Measurements from ENCODE around the gene RTRAF. TPM values are rescaled to one million over a fixed set of nuclear protein-coding genes. Genes with fewer than 3 reads are reported as not detected.

The RTRAF gene
- total RNA-seq: 159 TPM
- long read RNA-seq, full-length matches to known transcripts: 101 of 107 reads
- long read RNA-seq, partial matches to known transcripts: 0 of 107 reads
- long read RNA-seq, other reads (novel, unspliced or antisense): 6 of 107 reads

DNA sequence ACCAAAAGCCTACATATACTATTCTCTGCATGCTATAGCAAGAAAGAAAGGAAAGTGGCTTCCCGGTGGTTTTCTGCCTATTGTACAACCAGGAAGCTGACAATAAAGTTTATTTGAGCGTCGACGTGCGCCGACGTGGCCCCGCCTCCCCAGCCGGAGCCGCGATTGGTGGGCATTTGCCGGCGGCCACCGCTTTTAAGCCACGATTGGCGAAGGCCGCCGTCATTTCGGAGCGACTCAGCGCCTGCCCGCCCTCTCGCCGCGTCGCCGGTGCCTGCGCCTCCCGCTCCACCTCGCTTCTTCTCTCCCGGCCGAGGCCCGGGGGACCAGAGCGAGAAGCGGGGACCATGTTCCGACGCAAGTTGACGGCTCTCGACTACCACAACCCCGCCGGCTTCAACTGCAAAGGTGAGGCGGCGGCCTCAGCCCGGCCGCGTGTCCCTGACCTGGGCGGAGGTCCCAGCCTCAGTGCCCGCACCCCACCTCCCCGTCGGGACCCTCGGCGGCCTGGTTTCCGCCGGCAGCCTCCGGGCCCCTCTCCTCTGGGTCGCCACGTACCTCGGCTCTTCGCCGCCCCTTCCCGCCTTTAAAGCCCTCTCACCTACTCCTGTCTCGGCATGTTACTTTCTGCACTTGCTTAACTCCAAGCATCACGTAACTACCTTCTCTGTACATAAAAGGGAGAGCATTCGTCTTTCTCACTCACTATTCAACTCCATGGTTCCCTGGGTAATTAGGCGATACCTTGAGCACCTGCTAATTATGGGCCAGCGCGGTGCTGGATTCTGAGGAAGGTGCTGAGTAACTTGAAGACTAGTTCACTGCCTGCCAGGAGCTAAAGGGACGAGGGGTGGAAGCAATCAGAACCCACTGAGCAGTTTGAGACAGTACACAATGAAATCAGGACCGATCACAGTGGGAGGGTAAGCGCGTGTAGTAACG lies at the start of gene RTRAF:
TSS of gene RTRAF (plus strand) at position 254 of the 942 bp plus-strand sequence. CDS start at position 348, 94 bp downstream.
- peak; percentile 98 for DNase-seq (ENCODE audit: low spot score)
- intact Hi-C loops (cut with DNase I): loop anchor here (10.0 kb wide), 1 partner anchor 705 kb away; no protein-coding TSS in a partner anchor

DNA sequence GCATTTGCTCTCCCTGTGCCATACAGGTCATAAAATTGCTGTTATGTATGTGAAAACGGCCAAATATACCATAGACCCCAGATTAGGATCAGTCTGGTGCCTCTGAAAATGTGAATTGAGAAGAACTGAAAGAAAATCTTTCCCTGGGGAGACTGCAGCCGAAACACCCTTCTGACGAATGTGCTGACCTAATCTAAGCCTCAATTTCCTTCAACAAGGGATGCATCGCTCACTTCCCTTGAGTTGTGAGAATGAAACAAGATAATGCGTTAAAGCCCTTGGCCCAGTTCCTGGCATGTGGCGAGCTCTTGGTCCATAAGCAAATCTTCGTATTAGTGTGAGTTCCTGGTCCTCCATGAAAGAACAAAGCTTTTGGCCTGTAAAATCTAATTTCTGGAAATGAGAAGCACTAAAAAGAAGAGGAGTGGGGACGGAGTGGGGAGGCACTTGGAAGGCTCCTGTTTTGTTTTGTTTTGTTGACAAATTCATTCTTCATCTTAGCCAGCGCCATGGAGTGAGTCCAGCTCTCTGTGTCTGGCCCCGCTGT lies 49.5 kb upstream of the RTRAF start:
- intact Hi-C loops (cut with DNase I): no loop called here
- no peak for DNase-seq (ENCODE audit: low spot score)

DNA sequence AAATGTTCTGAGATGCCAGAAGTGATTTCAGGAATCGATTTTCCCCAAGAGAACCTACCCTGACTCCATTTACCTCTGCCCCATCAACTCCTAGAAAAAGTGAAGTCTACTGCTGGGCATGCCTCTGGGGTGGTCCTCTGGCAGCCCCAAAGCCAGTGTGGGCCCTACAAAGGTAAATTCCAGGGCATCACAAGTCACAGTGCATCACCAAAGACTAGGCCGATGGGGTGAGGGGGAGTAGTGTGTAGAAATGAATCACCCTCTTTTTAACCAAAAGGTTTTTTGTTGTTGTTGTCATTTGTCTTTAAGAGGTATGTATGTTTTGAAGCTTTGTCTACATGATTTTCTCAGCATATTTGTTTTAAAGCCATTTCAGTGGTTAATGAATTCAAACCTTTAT lies 46.4 kb upstream of the RTRAF start:
- DNase-seq (ENCODE audit: low spot score): no peak
- intact Hi-C loops (cut with DNase I): no loop called here

DNA sequence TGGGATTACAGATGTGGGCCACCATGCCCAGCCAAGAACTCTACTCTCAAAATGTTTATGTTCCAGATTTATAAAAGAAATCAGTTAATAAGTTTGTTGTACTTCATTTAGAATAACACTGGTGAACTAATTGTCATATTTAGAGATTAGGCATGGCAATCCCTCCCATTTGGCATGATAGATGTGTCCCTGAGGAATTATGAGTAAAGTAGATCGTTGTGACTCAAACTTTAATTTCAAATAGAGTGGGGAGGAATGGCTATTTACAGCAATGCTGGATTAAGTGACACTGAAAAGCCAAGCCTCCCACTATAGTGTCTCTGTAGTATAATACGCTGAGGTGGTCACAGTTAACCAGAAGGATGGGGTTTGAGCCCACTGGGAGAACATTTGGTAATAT lies 39.3 kb upstream of the RTRAF start:
- DNase-seq (ENCODE audit: low spot score): no peak
- intact Hi-C loops (cut with DNase I): no loop called here

DNA sequence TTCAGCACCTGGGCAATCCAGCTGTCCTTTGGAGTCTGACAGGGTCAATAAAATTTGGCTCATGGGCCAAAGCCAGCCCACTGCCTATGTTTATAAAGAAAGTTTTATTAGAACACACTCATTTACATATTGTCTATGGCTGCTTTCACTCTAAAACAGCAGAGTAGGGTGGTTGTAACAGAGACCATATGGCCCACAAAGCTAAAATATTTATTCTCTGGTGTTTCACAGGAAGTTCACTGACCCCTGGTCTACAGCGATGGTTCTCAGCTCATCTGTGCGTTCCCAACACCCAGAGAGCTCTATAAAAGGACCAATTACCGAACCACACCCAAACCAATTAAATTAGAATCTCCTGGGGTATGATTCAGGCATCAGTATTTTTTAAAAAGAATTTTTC lies 37.7 kb upstream of the RTRAF start:
- DNase-seq (ENCODE audit: low spot score): no peak
- intact Hi-C loops (cut with DNase I): no loop called here

DNA sequence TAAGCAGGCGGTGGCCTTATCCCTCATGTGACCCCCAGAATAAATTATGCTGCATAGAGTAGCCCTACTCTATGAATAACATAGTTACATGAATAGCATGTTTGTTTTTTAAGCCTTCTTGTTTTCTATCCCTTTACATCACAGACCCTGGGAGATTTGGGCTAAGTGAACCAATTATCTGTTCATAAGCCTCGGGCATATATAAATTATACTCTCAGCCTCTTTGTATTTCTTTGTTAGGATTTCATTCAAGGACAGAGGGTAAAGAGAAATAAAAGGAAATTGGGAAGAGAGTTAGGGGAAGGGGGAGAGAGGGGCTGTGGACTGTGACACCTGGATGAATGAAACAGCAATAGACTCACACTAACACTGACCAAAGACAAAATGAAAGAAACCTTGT lies 35.3 kb upstream of the RTRAF start:
- no peak for DNase-seq (ENCODE audit: low spot score)
- intact Hi-C loops (cut with DNase I): no loop called here

DNA sequence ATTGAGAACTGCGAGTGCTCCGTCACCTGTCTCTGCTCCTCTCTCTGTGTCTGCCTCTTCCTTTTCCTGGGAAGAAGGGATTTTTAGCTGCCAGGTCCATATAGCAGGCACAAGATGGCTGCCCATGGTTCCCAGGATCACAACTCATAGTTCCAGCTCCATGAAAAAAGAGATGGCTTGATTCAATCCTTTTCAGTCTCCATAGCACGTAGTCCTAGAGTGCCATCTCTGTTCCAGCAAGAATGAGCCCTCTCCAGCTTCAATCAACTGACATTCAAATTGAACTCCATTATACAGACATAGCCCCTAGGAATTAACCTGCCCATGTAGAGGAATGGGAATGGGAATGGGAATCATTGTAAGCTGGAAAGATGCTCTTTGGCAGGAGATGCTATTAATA lies 34.7 kb upstream of the RTRAF start:
- intact Hi-C loops (cut with DNase I): no loop called here
- no peak for DNase-seq (ENCODE audit: low spot score)

DNA sequence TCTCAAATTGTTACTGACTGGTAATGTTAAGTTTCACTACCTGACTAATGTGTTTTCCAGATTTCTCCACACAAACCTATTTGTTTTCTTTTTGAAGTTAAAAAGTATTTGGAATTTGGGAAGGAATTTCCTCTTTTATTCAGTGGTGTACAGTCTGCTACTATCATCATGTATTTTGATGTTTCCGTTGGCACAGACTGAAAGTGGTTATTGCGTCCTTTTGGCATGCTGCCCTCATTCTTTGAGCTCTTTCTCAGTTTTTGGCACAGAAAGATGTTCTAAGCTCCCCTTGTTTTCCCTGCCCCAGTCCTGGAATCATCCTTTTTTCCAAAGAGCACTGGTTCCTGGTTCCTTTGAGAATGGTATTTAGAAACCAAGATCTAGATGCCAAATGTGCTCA lies 31.4 kb upstream of the RTRAF start:
- DNase-seq (ENCODE audit: low spot score): no peak
- intact Hi-C loops (cut with DNase I): no loop called here

DNA sequence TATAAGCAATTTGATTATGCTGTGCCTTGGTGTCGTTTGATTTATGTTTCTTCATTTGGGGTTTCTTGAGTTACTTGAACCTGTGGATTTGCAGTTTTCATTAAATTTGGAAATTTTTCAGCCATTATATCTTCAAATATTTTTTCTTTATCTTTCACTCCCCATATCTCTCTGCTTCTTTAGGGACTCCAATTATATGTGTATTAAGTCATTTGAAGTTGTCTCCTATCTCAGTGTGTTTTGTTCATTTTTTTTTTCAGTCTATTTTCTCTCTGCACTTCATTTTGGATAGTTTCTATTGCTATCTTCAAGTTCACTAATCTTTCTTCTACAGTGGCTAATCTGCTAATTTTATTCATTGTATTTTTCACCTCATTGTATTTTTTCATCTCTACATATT lies 29.4 kb upstream of the RTRAF start:
- no peak for DNase-seq (ENCODE audit: low spot score)
- intact Hi-C loops (cut with DNase I): no loop called here

DNA sequence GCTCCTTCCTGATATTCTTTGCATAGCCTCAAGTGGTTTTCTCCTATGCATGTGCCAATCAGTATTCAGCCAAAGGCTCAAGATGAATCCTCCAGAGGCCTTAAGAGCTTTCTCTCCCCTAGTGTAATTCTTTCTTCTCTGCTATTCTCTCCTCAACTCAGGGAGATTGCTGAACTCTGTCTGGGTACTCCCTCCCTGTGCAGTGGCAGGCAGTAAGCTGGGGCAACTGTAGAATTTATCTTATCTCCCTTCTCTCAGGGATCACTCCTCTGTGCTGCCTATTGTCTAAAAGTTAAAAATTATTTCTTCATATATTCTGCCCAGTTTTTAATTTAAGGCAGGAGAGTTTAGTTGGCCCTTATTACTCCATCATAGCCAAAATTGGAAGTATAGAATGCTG lies 28.5 kb upstream of the RTRAF start:
- intact Hi-C loops (cut with DNase I): no loop called here

DNA sequence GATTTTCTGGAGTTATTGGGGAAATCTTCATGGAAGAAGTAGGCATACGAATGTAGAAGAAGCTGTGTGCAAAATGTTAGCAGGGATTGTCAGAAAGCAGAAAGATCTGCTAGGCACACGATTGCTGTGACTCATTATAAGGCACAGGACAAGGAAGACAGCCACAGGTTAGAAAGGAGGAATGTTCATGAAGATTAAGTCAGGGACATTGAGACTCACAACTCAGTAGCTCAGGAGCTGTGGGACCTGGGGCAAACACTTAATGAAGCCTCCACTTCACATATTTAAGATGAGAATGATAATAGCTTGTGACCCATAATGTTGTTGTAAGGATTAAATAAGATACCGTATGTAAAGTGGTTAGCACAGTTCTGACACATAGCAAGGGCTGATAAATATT lies 26.6 kb upstream of the RTRAF start:
- intact Hi-C loops (cut with DNase I): no loop called here
- DNase-seq (ENCODE audit: low spot score): no peak

More for the DNA sequence above, 28.5 kb upstream of the RTRAF start:
- DNase-seq (ENCODE audit: low spot score): no peak

DNA sequence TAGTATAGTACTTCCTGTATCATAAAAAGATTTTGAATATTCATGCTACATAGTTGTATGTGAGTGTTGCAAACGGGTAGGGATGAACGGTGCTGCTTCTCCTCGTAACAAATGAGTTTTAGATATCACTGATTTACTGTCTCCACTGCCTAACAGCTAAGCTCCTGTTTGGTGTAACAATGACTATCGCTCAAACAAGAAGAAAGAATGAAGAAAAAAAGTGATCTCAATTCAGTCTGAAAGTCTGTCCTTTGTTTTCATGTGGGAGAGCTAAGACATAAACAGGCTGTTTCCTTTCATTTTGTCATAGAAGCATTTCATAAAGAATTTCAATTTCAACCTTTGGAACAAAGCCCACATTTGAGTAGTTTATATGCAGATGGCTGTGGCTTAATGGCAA lies 26.1 kb upstream of the RTRAF start:
- no peak for DNase-seq (ENCODE audit: low spot score)
- intact Hi-C loops (cut with DNase I): no loop called here

DNA sequence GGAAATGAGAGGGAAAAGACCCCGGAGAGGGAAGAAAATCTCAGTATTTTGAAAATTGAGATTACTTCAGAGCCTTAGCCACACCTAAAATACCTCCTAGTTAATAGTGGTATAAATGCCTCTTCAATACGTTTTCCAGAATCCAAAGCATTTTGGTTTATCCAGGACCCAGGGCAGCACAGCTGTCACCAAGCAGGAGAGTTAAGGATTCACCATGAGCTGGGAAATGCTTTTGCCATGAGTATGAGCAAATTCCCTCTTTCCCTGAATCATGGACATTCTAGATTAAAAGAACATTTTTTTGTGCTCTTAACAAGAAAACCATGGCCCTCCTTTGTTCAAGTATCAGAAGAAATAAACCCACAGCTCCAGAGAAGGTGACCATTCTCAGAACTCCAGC lies 21.8 kb upstream of the RTRAF start:
- no peak for DNase-seq (ENCODE audit: low spot score)
- intact Hi-C loops (cut with DNase I): no loop called here

DNA sequence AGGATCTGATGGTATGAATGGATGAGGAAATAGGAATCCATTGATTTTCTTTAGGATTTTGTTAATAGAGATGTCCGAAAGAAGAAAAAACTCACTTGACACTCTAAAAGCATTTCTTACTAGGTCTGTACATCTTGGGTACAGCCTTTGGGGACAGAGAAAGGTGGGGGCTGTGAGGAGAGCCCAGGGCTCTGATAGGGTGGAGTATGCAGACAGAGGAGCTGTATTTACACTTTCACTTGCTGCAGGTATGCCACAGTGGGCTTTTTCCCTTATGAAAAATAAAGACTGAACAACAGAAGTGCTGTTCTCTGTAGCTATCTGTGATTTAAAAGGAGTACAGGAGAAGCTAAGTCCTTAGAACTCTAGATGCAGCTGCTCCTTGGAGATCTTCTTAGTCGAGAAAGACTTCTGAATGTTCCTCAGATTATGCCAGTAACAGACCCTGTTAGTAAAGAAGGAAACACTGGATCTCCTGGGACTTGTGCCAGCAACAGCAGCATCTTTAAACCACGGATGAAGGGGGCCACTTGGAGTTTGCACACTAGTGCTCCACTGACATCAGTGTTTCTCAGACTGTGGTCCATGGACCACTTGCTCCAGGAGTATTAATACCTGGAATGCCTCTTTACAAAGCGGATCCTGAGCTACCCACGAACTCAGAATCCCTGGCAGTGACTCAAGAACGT lies 19.4 kb upstream of the RTRAF start:
- no peak for DNase-seq (ENCODE audit: low spot score)
- intact Hi-C loops (cut with DNase I): loop anchor here (10.0 kb wide), 1 partner anchor 115 kb away; no protein-coding TSS in a partner anchor

DNA sequence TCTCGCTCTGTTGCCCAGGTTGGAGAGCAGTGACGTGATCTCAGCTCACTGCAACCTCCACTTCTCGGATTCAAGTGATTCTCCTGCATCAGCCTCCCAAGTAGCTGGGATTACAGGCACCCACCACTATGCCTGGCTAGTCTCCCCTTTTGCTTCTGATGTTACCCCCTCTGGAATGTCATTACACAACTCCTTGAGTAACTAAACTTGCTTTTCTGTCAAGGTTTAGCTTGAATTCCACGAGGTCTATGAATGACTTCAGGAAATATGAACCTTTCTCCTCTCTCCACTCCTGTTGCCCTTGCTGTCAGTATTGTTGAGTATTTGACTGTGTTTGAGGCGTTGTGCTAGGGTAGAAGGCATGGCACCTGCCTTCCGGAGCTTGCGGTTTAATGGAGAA lies 16.8 kb upstream of the RTRAF start:
- DNase-seq (ENCODE audit: low spot score): no peak
- intact Hi-C loops (cut with DNase I): loop anchor here (10.0 kb wide), 1 partner anchor 118 kb away; no protein-coding TSS in a partner anchor

DNA sequence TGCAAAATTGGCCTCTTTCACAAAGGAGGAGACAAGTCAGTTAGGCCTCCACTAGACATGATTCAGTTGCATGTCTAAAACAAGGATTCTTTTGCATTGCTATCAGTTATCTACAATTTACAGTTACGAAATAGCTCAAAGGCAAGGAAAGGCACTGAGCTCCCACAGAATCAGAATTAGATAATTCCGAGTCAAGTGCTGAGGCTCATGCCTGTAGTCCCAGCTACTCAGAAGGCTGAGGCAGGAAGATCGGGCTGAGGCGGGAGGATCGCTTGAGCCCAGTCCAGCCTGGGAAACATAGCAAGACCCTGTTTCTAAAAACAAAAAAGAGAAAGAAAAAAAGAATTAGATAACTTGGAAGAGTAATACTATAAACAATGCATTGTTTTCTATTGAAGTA lies 12.3 kb upstream of the RTRAF start:
- DNase-seq (ENCODE audit: low spot score): no peak
- intact Hi-C loops (cut with DNase I): loop anchor here (10.0 kb wide), 1 partner anchor 122 kb away; no protein-coding TSS in a partner anchor

DNA sequence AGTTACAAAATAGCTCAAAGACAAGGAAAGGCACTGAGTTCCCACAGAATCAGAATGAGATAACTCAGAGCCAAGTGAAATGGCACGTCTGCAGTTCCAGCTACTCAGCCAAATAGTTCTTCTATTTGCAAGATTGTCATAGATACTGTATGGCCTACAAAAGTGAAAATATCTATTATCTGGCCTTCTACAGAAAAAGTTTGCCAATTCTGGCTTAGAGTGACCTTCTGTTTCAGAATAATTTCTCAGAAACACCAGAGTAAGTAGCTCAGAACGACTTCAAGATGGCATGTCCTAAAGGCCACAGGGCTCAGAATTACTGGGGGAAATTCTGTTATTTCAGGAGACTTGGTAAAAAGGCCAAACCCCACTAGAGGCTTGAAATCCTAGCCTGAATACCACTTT lies 10.7 kb upstream of the RTRAF start:
- intact Hi-C loops (cut with DNase I): loop anchor here (2.0 to 10.0 kb wide), 2 partner anchors 124 to 194 kb away; no protein-coding TSS in a partner anchor
- no peak for DNase-seq (ENCODE audit: low spot score)

DNA sequence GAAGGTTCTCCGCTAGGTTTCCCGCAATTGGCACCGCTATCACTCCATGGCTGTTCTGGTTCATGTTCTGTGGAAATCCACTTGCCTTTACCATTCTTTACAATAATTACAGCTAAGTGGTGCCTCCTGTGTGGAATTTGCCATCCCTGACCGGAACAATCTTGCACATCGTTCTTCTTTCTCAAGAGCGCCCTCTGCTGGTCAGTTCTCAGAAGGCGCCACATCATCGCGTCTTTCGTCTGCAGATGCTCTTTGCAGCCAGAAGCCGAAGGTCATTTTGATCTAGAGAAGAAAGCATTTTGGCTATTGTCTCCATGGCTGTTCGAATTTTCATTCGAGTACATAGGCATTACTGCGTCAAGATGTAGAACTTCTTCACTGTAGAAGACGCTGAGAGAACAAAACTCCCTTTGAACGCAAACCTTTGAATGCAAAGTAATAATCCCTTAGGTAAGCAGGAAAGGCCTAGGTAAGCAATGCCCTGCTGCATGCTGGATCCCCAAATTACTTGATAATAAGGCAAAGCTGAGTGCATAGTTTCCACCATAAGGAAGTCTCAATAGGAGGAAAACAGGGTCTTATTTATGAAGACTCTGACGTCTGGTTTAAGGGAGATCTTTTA lies 10.1 kb upstream of the RTRAF start:
- peak; percentile 90 for DNase-seq (ENCODE audit: low spot score)
- intact Hi-C loops (cut with DNase I): loop anchor here (2.0 to 10.0 kb wide), 2 partner anchors 124 to 194 kb away; no protein-coding TSS in a partner anchor

DNA sequence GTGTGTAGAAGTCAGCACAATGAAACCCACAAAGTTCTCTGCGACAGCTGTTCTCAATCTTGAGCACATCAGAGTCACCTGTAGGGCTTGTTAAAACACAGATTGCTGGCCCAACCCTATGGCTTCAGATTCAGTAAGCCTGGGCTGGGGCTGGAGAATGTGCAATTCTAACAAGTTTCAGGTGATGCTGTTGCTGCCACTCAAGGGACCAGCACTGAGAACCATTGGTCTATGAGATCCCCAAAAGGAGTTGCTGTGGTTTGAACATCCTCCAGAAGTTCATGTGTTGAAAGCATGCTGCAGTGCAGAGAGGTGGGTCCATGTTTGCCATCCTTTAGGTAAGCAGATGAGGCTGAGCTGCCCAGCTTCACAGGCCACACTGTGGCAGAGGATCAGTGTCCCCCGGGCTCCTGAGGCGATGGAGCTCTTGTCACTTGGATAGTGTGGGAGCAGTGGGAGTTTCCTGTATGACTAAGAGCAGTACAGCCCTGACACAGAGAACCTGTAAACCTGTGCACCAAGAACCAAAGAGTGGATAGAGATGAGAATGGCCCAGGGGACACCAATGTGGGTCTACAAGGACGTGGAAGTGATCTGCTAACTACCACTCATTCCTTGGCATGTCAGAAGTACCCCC lies 8.0 kb upstream of the RTRAF start:
- intact Hi-C loops (cut with DNase I): loop anchor here (10.0 kb wide), 1 partner anchor 697 kb away; no protein-coding TSS in a partner anchor
- no peak for DNase-seq (ENCODE audit: low spot score)
